HG03135 (cell line): ENCODE data around the gene FAP.

ENCODE experiments used
- ATAC-seq: cut with Tn5 transposase; IDR thresholded peaks from one replicate; pipeline ENCODE4 v1.9.1; 2021; ENCODE audit warnings: mild to moderate bottlenecking, moderate library complexity; ENCODE audit not compliant: unreplicated experiment

Gene FAP

GRCh38 chr2:162196638-162197037, 46.6 kb downstream of the FAP start:
- no peak for ATAC-seq

- ATAC-seq, result no peak
These were observed 54.8 kb downstream of the FAP start for GRCh38 chr2:162188451-162188850.

GRCh38 chr2:162185541-162186232, 57.6 kb downstream of the FAP start:
- ATAC-seq, result no peak

GRCh38 chr2:162184821-162185450, 58.3 kb downstream of the FAP start:
- no peak for ATAC-seq

GRCh38 chr2:162184359-162184758, 58.9 kb downstream of the FAP start:
- no peak for ATAC-seq

GRCh38 chr2:162182395-162182794, 60.9 kb downstream of the FAP start:
- no peak for ATAC-seq

GRCh38 chr2:162177301-162177700, 65.9 kb downstream of the FAP start:
- no peak for ATAC-seq

GRCh38 chr2:162175714-162176113, 67.5 kb downstream of the FAP start:
- ATAC-seq, result no peak

- no peak for ATAC-seq
These were observed 68.5 kb downstream of the FAP start for GRCh38 chr2:162174746-162175145.

GRCh38 chr2:162172802-162173370, 70.4 kb downstream of the FAP start:
- no peak for ATAC-seq

GRCh38 chr2:162166745-162167144, 76.5 kb downstream of the FAP start:
- ATAC-seq, result no peak

GRCh38 chr2:162166174-162166573, 77.1 kb downstream of the FAP start:
- no peak for ATAC-seq

GRCh38 chr2:162164802-162165201, 78.4 kb downstream of the FAP start:
- no peak for ATAC-seq

- no peak for ATAC-seq
These were observed 83.8 kb downstream of the FAP start for GRCh38 chr2:162159446-162159845.

GRCh38 chr2:162156149-162156548, 87.1 kb downstream of the FAP start:
- ATAC-seq, result no peak

- no peak for ATAC-seq
These were observed 88.2 kb downstream of the FAP start for GRCh38 chr2:162155093-162155492.

- ATAC-seq, result peak; percentile 99
These were observed 89.5 kb downstream of the FAP start for GRCh38 chr2:162153608-162154224.

GRCh38 chr2:162152147-162152546, 91.1 kb downstream of the FAP start, which contains the start of gene GCG:
GCG (minus strand) TSS chr2:162152247; CDS start chr2:162149178, 3,069 bp downstream.
- ATAC-seq, result no peak

- ATAC-seq, result no peak
These were observed 93.3 kb downstream of the FAP start for GRCh38 chr2:162149940-162150339.

- no peak for ATAC-seq
These were observed 93.8 kb downstream of the FAP start for GRCh38 chr2:162149466-162149865.

GRCh38 chr2:162148956-162149355, 94.3 kb downstream of the FAP start:
- no peak for ATAC-seq

- no peak for ATAC-seq
These were observed 99.3 kb downstream of the FAP start for GRCh38 chr2:162143969-162144368.
